ENCODE data around the gene NDUFS1.
"Not testable (repeated sequence)": the region's sequence is repeated elsewhere in the genome, so short reads cannot be mapped to it uniquely, and the experiment has no call there.

The NDUFS1 gene

DNA sequence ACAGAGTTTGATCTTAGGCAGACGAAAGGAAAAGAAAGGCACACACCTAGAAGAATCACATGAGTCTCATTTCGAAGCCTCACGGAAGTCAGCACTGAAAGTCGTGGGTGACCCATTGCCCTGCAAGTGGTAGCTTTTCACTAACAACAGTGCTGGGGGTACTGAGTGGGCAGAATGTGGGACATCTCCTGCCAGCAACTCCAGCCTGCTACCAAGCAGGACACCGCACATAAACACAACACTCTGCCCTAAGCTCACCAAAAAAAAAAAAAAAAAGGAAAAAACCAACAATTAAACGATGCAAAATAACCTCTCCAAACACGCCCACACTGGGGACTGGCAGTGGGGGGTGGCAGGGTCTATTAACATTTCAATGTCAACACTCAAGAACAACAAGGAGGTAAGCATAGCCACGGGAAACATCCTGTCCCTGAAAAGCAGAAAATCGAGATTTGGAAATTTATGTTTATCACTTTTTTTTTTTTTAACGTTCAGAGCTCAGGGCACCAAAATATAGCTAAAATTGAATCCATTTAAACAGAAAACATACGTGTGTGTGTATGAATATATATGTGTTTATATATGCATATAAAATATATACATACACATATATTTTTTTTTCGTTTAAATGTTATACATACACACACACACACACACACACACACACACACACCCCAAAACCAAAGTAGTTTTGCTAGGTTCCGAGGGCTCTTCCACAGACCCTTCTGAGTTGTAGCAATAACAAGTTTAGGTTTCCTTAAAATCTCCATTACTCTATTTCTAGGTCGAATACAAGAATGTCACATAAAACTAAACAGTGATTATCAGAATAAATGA, 75.4 kb downstream of the NDUFS1 start:
- H3K27ac ChIP-seq (ENCODE audit: low read depth, low read length): peak overlapping the region; percentile 97
- peaks cover 35% of the 10 kb centered on the region for H3K4me1 ChIP-seq (ENCODE audit: control insufficient read depth, insufficient read depth, low read length)
- H3K36me3 ChIP-seq (ENCODE audit: control insufficient read depth, insufficient read depth, low read length): peaks cover 7% of the 10 kb centered on the region
- peak overlapping the region; percentile 88 for H3K9ac ChIP-seq (ENCODE audit: low read depth, low read length)
- peak overlapping the region; percentile 86 for H3K4me3 ChIP-seq (ENCODE audit: low read depth, low read length)
- H3K9me3 ChIP-seq (ENCODE audit: control insufficient read depth, insufficient read depth, low read length): 0 out of 2 replicates have a peak, but pooled peaks cover 2% of the 10 kb centered on the region
- no peaks in the 10 kb centered on the region for H3K27me3 ChIP-seq (ENCODE audit: control insufficient read depth, insufficient read depth, low read length)

DNA sequence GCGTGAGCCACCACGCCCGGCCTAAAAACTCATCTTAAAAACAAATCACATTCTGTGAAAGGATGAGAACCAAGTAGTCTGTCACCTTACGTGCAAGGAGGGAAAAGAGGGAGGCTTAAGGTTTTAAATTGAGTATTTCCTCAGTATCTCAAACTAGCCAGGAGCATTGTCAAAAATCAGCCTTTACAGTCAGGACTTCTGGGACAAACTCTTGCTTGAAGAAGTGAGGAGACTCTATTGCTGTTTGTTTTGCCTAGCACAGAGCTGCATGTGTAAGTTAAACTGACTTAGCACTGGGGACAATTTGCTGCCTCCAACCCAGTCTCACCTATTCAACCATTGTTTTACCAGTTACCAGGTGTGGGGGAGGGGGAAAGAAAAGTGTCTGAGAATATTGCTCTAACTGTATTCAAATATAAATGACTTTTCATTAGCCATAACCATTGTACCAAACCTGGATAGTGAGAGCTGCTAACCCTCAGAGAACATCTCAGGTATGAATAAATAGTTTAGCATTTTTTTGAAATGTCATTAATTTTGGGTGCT, 76.9 kb downstream of the NDUFS1 start:
- Histone ChIP-seq H3K9me3 (ENCODE audit: control insufficient read depth, insufficient read depth, low read length) (no peaks in the 10 kb centered on the region), H3K27ac (ENCODE audit: low read depth, low read length) (peak overlapping the region; percentile 97), H3K4me3 (ENCODE audit: low read depth, low read length) (peak overlapping the region; percentile 86), H3K4me1 (ENCODE audit: control insufficient read depth, insufficient read depth, low read length) (peaks cover 44% of the 10 kb centered on the region), H3K27me3 (ENCODE audit: control insufficient read depth, insufficient read depth, low read length) (no peaks in the 10 kb centered on the region), H3K9ac (ENCODE audit: low read depth, low read length) (peak overlapping the region; percentile 62), H3K36me3 (ENCODE audit: control insufficient read depth, insufficient read depth, low read length) (no peaks in the 10 kb centered on the region)

DNA sequence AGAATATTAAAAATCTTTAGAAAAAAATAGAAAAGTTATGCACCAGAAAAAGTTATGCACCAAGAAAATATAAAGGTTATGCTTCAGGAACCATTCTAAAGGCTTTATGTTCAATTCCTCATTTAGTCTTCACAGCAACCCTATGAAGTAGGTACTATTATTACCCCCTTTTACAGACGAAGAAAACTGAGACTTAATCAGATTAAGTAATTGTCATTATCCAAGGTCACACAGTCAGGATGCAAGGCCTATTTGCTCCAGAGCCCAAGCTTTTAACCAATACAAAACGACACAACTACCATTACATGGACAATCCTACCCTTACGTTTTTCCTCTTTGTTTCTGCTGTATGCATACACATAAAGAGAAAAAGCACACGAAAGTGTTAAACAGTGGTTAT, 78.3 kb downstream of the NDUFS1 start:
- H3K9ac ChIP-seq (ENCODE audit: low read depth, low read length): no peak overlapping the region
- H3K4me1 ChIP-seq (ENCODE audit: control insufficient read depth, insufficient read depth, low read length): peaks cover 46% of the 10 kb centered on the region
- peak overlapping the region; percentile 3 for H3K27ac ChIP-seq (ENCODE audit: low read depth, low read length)
- no peak overlapping the region; the same call in 1 of the 2 replicates for H3K4me3 ChIP-seq (ENCODE audit: low read depth, low read length)
- no peaks in the 10 kb centered on the region for H3K36me3 ChIP-seq (ENCODE audit: control insufficient read depth, insufficient read depth, low read length)
- no peaks in the 10 kb centered on the region for H3K27me3 ChIP-seq (ENCODE audit: control insufficient read depth, insufficient read depth, low read length)
- H3K9me3 ChIP-seq (ENCODE audit: control insufficient read depth, insufficient read depth, low read length): no peaks in the 10 kb centered on the region

DNA sequence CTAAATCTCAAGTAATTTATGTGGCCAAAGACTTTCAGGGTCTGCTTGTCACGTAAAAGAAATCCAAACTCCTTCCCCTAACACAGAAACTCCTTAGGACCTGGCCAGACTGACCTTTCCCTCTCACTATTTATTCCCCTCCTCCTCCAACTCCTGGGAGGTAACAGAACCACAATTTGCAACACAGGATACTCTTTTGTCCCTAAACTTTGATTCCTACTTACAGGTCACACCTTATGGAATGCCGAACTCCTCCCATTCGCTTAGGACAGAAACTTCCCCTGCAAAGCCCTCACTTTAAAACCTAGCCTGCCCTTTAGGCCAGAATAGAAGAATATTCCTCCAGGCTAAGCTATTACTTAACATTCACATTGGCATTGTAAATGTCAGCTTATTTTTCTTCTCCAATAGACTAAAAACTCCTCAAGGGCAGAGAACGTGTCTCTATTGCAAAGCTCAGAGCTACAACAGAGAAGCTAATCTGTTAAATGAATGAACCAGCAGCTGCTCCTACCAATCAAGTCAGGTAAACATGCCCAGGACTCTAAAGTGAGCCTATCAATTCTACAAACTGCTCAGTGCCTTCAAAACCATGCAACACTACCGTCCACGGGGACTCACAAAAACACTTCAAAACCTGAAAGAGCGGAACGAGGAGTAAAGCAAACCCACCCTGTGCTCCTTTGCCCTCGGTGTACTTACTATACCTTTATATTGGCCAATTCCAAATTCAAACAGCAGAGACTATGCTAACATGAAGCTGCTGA, 79.4 kb downstream of the NDUFS1 start:
- H3K27ac ChIP-seq (ENCODE audit: low read depth, low read length): peak overlapping the region; percentile 87
- H3K27me3 ChIP-seq (ENCODE audit: control insufficient read depth, insufficient read depth, low read length): no peaks in the 10 kb centered on the region
- peak overlapping the region; percentile 57 for H3K9ac ChIP-seq (ENCODE audit: low read depth, low read length)
- H3K4me3 ChIP-seq (ENCODE audit: low read depth, low read length): peak overlapping the region; percentile 48
- H3K4me1 ChIP-seq (ENCODE audit: control insufficient read depth, insufficient read depth, low read length): peaks cover 46% of the 10 kb centered on the region
- no peaks in the 10 kb centered on the region for H3K36me3 ChIP-seq (ENCODE audit: control insufficient read depth, insufficient read depth, low read length)
- no peaks in the 10 kb centered on the region for H3K9me3 ChIP-seq (ENCODE audit: control insufficient read depth, insufficient read depth, low read length)

DNA sequence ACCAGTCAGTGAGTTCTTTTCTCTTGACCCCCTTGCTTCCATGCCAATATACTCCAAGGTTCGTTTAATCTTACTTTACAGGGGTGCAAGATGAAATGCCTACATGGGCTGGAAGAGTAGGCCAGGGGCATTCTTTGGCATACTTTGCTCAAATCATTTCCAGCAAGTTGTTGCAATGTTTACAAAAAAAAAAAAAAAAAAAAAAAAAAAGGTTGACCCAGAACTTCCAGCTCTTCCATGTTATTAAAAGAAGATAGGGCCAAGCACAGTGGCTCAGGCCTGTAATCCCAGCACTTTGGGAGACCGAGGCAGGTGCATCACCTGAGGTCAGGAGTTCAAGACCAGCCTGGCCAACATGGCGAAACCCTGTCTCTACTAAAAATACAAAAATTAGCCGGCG, 81.4 kb downstream of the NDUFS1 start:
- Histone ChIP-seq H3K4me1 (ENCODE audit: control insufficient read depth, insufficient read depth, low read length) (peaks cover 46% of the 10 kb centered on the region), H3K27ac (ENCODE audit: low read depth, low read length) (peak overlapping the region; percentile 0)
- H3K36me3 ChIP-seq (ENCODE audit: control insufficient read depth, insufficient read depth, low read length); H3K9me3 ChIP-seq (ENCODE audit: control insufficient read depth, insufficient read depth, low read length); H3K27me3 ChIP-seq (ENCODE audit: control insufficient read depth, insufficient read depth, low read length); H3K4me3 ChIP-seq (ENCODE audit: low read depth, low read length); H3K9ac ChIP-seq (ENCODE audit: low read depth, low read length): not testable (repeated sequence)

DNA sequence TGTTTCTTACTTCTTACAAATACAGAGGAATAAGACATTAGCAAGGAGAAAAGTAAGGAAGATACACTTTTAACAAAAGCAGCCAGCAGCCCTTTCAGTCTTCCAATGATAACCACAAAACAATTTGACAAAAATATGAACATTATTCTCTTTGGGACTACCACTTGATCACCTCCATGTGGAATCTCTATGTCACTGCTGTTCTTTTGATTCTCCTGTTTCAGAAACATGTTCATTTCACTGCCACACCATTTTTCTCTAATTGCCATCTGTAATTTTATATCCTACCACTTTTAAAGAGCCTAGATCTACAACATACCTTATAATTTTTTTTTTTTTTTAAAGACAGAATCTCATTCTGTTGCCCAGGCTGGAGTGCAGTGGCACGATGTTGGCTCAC, 84.1 kb downstream of the NDUFS1 start:
- Histone ChIP-seq H3K4me1 (ENCODE audit: control insufficient read depth, insufficient read depth, low read length) (peaks cover 25% of the 10 kb centered on the region), H3K27ac (ENCODE audit: low read depth, low read length) (peak overlapping the region; percentile 20), H3K9ac (ENCODE audit: low read depth, low read length) (no peak overlapping the region), H3K4me3 (ENCODE audit: low read depth, low read length) (no peak overlapping the region), H3K36me3 (ENCODE audit: control insufficient read depth, insufficient read depth, low read length) (peaks cover 8% of the 10 kb centered on the region; the same call in 1 of the 2 replicates), H3K9me3 (ENCODE audit: control insufficient read depth, insufficient read depth, low read length) (no peaks in the 10 kb centered on the region), H3K27me3 (ENCODE audit: control insufficient read depth, insufficient read depth, low read length) (no peaks in the 10 kb centered on the region)

DNA sequence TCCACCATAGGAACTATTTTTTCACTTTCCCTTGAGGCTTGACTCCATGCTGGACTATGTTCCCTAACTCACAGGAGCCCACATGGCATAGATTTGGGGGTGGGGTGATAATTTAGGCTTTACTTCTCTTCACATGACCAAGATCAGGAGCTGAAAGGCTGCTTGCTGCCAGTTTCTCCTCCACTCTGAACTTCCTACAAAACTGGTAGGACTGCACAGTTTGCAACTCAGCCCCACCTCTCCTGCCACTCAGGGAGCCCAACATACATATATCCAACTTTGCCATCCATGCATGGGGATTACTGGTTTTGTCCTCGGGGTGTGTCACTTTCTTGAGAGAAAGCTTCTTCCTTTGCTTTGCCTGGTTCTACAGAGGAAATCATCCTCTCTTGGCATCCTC, 87.4 kb downstream of the NDUFS1 start:
- H3K27ac ChIP-seq (ENCODE audit: low read depth, low read length): no peak overlapping the region

DNA sequence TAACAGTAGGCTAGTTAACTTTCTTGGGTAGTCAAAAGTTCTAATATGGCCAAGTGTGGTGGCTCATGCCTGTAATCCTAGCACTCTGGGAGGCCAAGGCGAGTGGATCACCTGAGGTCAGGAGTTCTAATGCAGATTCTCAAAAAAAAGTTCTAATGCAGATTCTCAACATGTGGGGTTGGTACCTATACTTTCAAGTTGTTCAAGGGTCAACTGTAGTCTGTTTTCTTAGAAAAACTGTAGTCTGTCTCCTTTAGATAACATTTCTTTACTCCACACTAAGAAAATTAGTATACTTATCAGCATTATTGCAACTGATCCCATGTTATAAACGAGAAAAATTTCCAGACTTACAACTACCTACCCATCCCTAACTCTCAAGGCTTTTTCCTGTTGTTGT, 89.8 kb downstream of the NDUFS1 start:
- Histone ChIP-seq H3K36me3 (ENCODE audit: control insufficient read depth, insufficient read depth, low read length) (peaks cover 8% of the 10 kb centered on the region; the same call in 1 of the 2 replicates), H3K4me3 (ENCODE audit: low read depth, low read length) (no peak overlapping the region), H3K9ac (ENCODE audit: low read depth, low read length) (no peak overlapping the region), H3K9me3 (ENCODE audit: control insufficient read depth, insufficient read depth, low read length) (no peaks in the 10 kb centered on the region), H3K27me3 (ENCODE audit: control insufficient read depth, insufficient read depth, low read length) (no peaks in the 10 kb centered on the region), H3K4me1 (ENCODE audit: control insufficient read depth, insufficient read depth, low read length) (peaks cover 6% of the 10 kb centered on the region), H3K27ac (ENCODE audit: low read depth, low read length) (no peak overlapping the region)

More for the DNA sequence above, 87.4 kb downstream of the NDUFS1 start:
- Histone ChIP-seq H3K4me1 (ENCODE audit: control insufficient read depth, insufficient read depth, low read length) (peaks cover 6% of the 10 kb centered on the region), H3K4me3 (ENCODE audit: low read depth, low read length) (no peak overlapping the region), H3K9ac (ENCODE audit: low read depth, low read length) (no peak overlapping the region), H3K27me3 (ENCODE audit: control insufficient read depth, insufficient read depth, low read length) (no peaks in the 10 kb centered on the region), H3K9me3 (ENCODE audit: control insufficient read depth, insufficient read depth, low read length) (no peaks in the 10 kb centered on the region), H3K36me3 (ENCODE audit: control insufficient read depth, insufficient read depth, low read length) (peaks cover 8% of the 10 kb centered on the region; the same call in 1 of the 2 replicates)

DNA sequence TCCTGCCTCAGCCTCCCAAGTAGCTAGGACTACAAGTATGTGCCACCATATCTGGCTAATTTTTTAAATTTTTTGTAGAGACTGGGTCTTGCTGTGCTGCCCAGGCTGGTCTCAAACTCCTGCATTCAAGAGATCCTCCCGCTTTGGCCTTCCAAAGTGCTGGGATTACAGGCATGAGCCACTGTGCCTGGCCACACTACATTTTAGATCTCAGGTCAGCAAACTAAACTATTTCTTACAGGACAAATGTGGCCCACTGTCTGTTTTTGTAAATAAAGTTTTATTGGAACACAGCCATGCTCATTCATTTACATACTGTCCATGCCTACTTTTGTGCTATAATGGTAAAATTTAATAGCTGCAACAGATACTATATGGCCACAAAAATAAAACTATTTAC, 91.0 kb downstream of the NDUFS1 start:
- Histone ChIP-seq H3K27me3 (ENCODE audit: control insufficient read depth, insufficient read depth, low read length) (no peaks in the 10 kb centered on the region), H3K9ac (ENCODE audit: low read depth, low read length) (no peak overlapping the region), H3K9me3 (ENCODE audit: control insufficient read depth, insufficient read depth, low read length) (no peaks in the 10 kb centered on the region), H3K4me1 (ENCODE audit: control insufficient read depth, insufficient read depth, low read length) (peaks cover 4% of the 10 kb centered on the region), H3K36me3 (ENCODE audit: control insufficient read depth, insufficient read depth, low read length) (peaks cover 3% of the 10 kb centered on the region; the same call in 1 of the 2 replicates), H3K4me3 (ENCODE audit: low read depth, low read length) (no peak overlapping the region), H3K27ac (ENCODE audit: low read depth, low read length) (no peak overlapping the region)
